Thoracic aorta endothelial cell (primary cell): ENCODE data around the gene NLRP5. TPM values are rescaled to one million over a fixed set of nuclear protein-coding genes. Genes with fewer than 3 reads are reported as not detected.

Source experiments
- small RNA-seq: library from RNA; depleted of rRNA; stranded (forward); fragments of <200 nt; gene quantifications from one replicate; pipeline ENCODE3, GENCODE V24; 2012
- total RNA-seq: library from RNA; depleted of rRNA; stranded (reverse); fragments of >200 nt; gene quantifications from 2 replicates; pipeline ENCODE4 v1.2.3, GENCODE V29; 2012

Gene NLRP5
- not detected in 2 replicates for total RNA-seq

GRCh38 chr19:55986487-55986886, at the start of gene NLRP5:
Gene NLRP5 (plus strand): TSS chr19:55986775.

GRCh38 chr19:55947532-55947931, 39.0 kb upstream of the NLRP5 start, which contains the start of gene NLRP8:
Gene NLRP8 (plus strand): TSS chr19:55947832.

Small RNA genes within 50 kb of the gene (small RNA-seq; reads per million reads assigned to genes)
- gene RF00019, result not detected

Other genes starting within 250 kb of the NLRP5 start
- gene NLRP9, start 248.4 kb upstream of the NLRP5 start, total RNA-seq, result not detected in 2 replicates
- not detected in 2 replicates for gene RFPL4A, start 227.7 kb upstream of the NLRP5 start, total RNA-seq
- 0.13 TPM in 1 of 2 replicates, not detected in the other for gene RFPL4AL1, start 217.7 kb upstream of the NLRP5 start, total RNA-seq
- gene NLRP11, start 154.8 kb upstream of the NLRP5 start, total RNA-seq, result not detected in 2 replicates
- gene NLRP4, start 150.2 kb upstream of the NLRP5 start, total RNA-seq, result not detected in 2 replicates
- gene NLRP13, start 54.4 kb upstream of the NLRP5 start, total RNA-seq, result not detected in 2 replicates
- gene NLRP8, start 38.9 kb upstream of the NLRP5 start, total RNA-seq, result not detected in 2 replicates
- gene ZNF787, start 134.5 kb downstream of the NLRP5 start, total RNA-seq, result 21.0 and 23.7 TPM in 2 replicates
- 12.0 and 16.5 TPM in 2 replicates for gene ZNF444, start 154.5 kb downstream of the NLRP5 start, total RNA-seq
- gene GALP, start 189.2 kb downstream of the NLRP5 start, total RNA-seq, result not detected in 2 replicates
- 0.13 TPM in 1 of 2 replicates, not detected in the other for gene ZSCAN5B, start 211.0 kb downstream of the NLRP5 start, total RNA-seq
- gene ZSCAN5C, start 215.5 kb downstream of the NLRP5 start, total RNA-seq, result not detected in 2 replicates